Esophagus muscularis mucosa (tissue), 3 donors: ENCODE results near the gene NF2.

Source experiments
- CTCF ChIP-seq, 3 experiments: fragments of 200-600 bp in 2 of 3; fragments of 450-650 bp in 1 of 3; sonication (generic) in 2 of 3; IDR thresholded peaks; one replicate each; pipeline ENCODE4 v1.5.1; 2017 to 2019; ENCODE audit warnings: antibody characterized with exemption in 3 of 3, mild to moderate bottlenecking in 2 of 3, moderate library complexity in 1 of 3
- EP300 ChIP-seq: sonication (generic); formaldehyde crosslinking; IDR thresholded peaks from one replicate; pipeline ENCODE4 v1.6.1; 2017; ENCODE audit warnings: antibody characterized with exemption

DNA sequence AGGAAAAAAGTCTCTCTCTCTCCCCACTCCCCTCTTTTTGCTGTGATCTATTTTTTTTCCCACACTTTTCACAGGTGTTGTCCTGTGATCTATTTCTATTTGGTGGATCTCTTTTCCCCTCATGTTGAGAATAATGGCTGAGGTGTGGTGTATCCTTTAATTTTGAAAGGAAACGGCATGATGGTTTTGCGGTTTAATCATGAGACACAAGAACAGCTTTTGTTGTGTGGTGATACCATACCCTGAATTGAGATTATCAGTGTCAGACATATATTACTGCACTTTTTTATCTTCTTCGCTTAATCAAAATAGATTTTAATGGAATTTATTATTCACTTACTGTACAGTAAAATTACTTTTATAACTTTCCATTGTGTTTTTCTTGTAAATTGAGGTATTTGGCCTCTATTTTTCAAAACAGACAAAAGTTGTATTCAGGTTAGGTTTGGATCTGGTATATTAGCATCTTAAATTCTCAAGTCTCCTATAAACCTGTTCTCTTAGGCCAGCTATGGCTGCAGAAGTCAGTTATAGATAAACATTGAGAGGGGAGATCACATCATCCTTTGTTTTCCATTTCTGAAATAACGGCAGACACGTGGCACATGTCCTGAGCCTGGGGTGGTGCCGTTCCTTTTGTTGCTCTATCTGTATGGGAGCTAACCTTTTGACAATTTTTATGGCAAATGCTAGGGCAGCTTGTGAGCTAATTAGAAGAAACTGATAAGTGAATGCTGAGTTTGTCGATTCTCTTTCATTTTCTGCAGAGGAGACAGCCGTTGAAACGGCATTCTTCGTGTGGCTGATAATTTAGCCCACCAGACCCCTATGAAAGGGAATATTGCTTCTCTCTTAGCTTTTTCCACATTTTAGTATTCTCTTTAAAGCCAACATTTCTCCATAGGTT, 25.8 kb downstream of the NF2 start:
- TF ChIP-seq CTCF (IDR thresholded peaks at IDR 0.05) (no peak), EP300 (no peak)
